ENCODE measurements around the gene LCP1. TPM values are rescaled to one million over a fixed set of nuclear protein-coding genes. Genes with fewer than 3 reads are reported as not detected.
"Not testable (repeated sequence)": the region's sequence is repeated elsewhere in the genome, so short reads cannot be mapped to it uniquely, and the experiment has no call there.

The LCP1 gene
- total RNA-seq, 4 donors from 2014 or later = 11.9 to 54.7 (median 16.6) TPM

GRCh38 chr13:46168341-46168740 lies 13.6 kb downstream of the LCP1 start:
- no peak for TF ChIP-seq CTCF (IDR thresholded peaks at IDR 0.05)
- no peak for TF ChIP-seq POLR2A (IDR thresholded peaks at IDR 0.05; ENCODE audit: low read depth)
- TF ChIP-seq EP300 (IDR thresholded peaks at IDR 0.05) = no peak
- TF ChIP-seq POLR2AphosphoS5 (IDR thresholded peaks at IDR 0.05) = no peak
- 45% methylated on average over 8 of the region's 8 CpGs for WGBS
- intact Hi-C loops (cut with DNase I) = loop anchor here (10.0 kb wide), 1 partner anchor 654 kb away; no protein-coding TSS in a partner anchor
- no peaks in the 10 kb centered on the region for H3K9me3 ChIP-seq
- H3K36me3 ChIP-seq = no peaks in the 10 kb centered on the region
- H3K4me3 ChIP-seq = no peak overlapping the region
- DNase-seq (ENCODE audit: extremely low spot score) = no peak
- H3K4me1 ChIP-seq = peaks cover 0 to 9% (median 0%) of the 10 kb centered on the region in 4 donors
- H3K27ac ChIP-seq (replicated peaks in 1 of 4) = no peak overlapping the region
- peaks cover 0 to 12% (median 0%) of the 10 kb centered on the region in 4 donors for H3K27me3 ChIP-seq

GRCh38 chr13:46166947-46167610 lies 14.9 kb downstream of the LCP1 start:
- H3K9me3 ChIP-seq = no peaks in the 10 kb centered on the region
- H3K4me3 ChIP-seq = no peak overlapping the region
- WGBS = 66% methylated on average over 3 of the region's 3 CpGs
- TF ChIP-seq EP300 (IDR thresholded peaks at IDR 0.05) = no peak
- intact Hi-C loops (cut with DNase I) = loop anchor here (10.0 kb wide), 1 partner anchor 652 kb away; no protein-coding TSS in a partner anchor
- no peaks in the 10 kb centered on the region for H3K36me3 ChIP-seq
- peaks cover 0 to 13% (median 0%) of the 10 kb centered on the region in 4 donors for H3K27me3 ChIP-seq
- DNase-seq (ENCODE audit: extremely low spot score) = no peak
- no peak overlapping the region for H3K27ac ChIP-seq (replicated peaks in 1 of 4)
- H3K4me1 ChIP-seq = peaks cover 0 to 9% (median 0%) of the 10 kb centered on the region in 4 donors

- H3K4me1 ChIP-seq = peaks cover 0 to 8% (median 0%) of the 10 kb centered on the region in 4 donors
- no peak for TF ChIP-seq POLR2A (IDR thresholded peaks at IDR 0.05; ENCODE audit: low read depth)
- TF ChIP-seq EP300 (IDR thresholded peaks at IDR 0.05) = no peak
- TF ChIP-seq POLR2AphosphoS5 (IDR thresholded peaks at IDR 0.05) = no peak
- TF ChIP-seq CTCF (IDR thresholded peaks at IDR 0.05) = no peak
- no peak for DNase-seq (ENCODE audit: extremely low spot score)
- peaks cover 0 to 8% (median 0%) of the 10 kb centered on the region in 4 donors for H3K27me3 ChIP-seq
- H3K27ac ChIP-seq (replicated peaks in 1 of 4) = no peak overlapping the region
- WGBS = 71% methylated on average over 1 of the region's 1 CpG
- no peak overlapping the region for H3K4me3 ChIP-seq
- no peaks in the 10 kb centered on the region for H3K9me3 ChIP-seq
- no peaks in the 10 kb centered on the region for H3K36me3 ChIP-seq
- intact Hi-C loops (cut with DNase I) = loop anchor here (10.0 kb wide), 1 partner anchor 651 kb away; no protein-coding TSS in a partner anchor
These were observed 15.8 kb downstream of the LCP1 start for GRCh38 chr13:46166224-46166584.

GRCh38 chr13:46165485-46166223 lies 16.3 kb downstream of the LCP1 start:
- TF ChIP-seq POLR2A (IDR thresholded peaks at IDR 0.05; ENCODE audit: low read depth) (no peak), POLR2AphosphoS5 (IDR thresholded peaks at IDR 0.05) (no peak)
- Histone ChIP-seq H3K4me1 (peaks cover 0 to 5% (median 0%) of the 10 kb centered on the region in 4 donors), H3K36me3 (no peaks in the 10 kb centered on the region), H3K27ac (replicated peaks in 1 of 4) (no peak overlapping the region), H3K27me3 (peaks cover 0 to 8% (median 0%) of the 10 kb centered on the region in 4 donors), H3K4me3 (no peak overlapping the region), H3K9me3 (no peaks in the 10 kb centered on the region)
- WGBS = 45% methylated on average over 5 of the region's 5 CpGs
- DNase-seq (ENCODE audit: extremely low spot score) = no peak
- intact Hi-C loops (cut with DNase I) = loop anchor here (10.0 kb wide), 1 partner anchor 651 kb away; no protein-coding TSS in a partner anchor

GRCh38 chr13:46164661-46165060 lies 17.3 kb downstream of the LCP1 start:
- H3K36me3 ChIP-seq = no peaks in the 10 kb centered on the region
- H3K4me1 ChIP-seq = peaks cover 0 to 6% (median 0%) of the 10 kb centered on the region in 4 donors
- no peak overlapping the region for H3K27ac ChIP-seq (replicated peaks in 1 of 4)
- no peak for TF ChIP-seq POLR2AphosphoS5 (IDR thresholded peaks at IDR 0.05)
- no peak for TF ChIP-seq POLR2A (IDR thresholded peaks at IDR 0.05; ENCODE audit: low read depth)
- TF ChIP-seq CTCF (IDR thresholded peaks at IDR 0.05) = no peak
- TF ChIP-seq EP300 (IDR thresholded peaks at IDR 0.05) = no peak
- no peak overlapping the region for H3K4me3 ChIP-seq
- intact Hi-C loops (cut with DNase I) = loop anchor here (10.0 kb wide), 1 partner anchor 650 kb away; no protein-coding TSS in a partner anchor
- peaks cover 0 to 8% (median 0%) of the 10 kb centered on the region in 4 donors for H3K27me3 ChIP-seq
- no peak for DNase-seq (ENCODE audit: extremely low spot score)
- no peaks in the 10 kb centered on the region for H3K9me3 ChIP-seq

GRCh38 chr13:46162741-46163140 lies 19.2 kb downstream of the LCP1 start:
- not testable (repeated sequence) for DNase-seq (ENCODE audit: extremely low spot score)
- intact Hi-C loops (cut with DNase I) = loop anchor here (10.0 kb wide), 1 partner anchor 648 kb away; no protein-coding TSS in a partner anchor
- 94% methylated on average over 5 of the region's 36 CpGs for WGBS

More at GRCh38 chr13:46162741-46163140, 19.2 kb downstream of the LCP1 start:
- not testable (repeated sequence) for H3K4me1 ChIP-seq; H3K27me3 ChIP-seq; H3K4me3 ChIP-seq; H3K36me3 ChIP-seq; H3K27ac ChIP-seq (replicated peaks in 1 of 4); H3K9me3 ChIP-seq

All from esophagus muscularis mucosa (tissue), 4 donors.